ENCODE results near the gene FBLN7. TPM values are rescaled to one million over a fixed set of nuclear protein-coding genes. Genes with fewer than 3 reads are reported as not detected.
A peak's percentile ranks its signal among the peaks of the same experiment; 100 is the strongest.

Gene FBLN7
- total and polyA plus RNA-seq, 2 of the 8 experiments (the other 6 are each of a cell fraction or from before 2014, with no cell fraction given), result 0.30 to 0.77 TPM

GRCh38 chr2:112230371-112230770 lies 92.2 kb downstream of the FBLN7 start:
- POLR2A ChIA-PET (ENCODE audit: partially characterized antibody), result no interaction called here
- H3K14ac ChIP-seq (ENCODE audit: insufficient read length), result no peak overlapping the region
- DNase-seq (ENCODE audit: low read depth in 1 of 2, low spot score in 2 of 2), result no peak
- no peak overlapping the region for H2BK20ac ChIP-seq (ENCODE audit: low read length)
- no peaks in the 10 kb centered on the region for H3K79me2 ChIP-seq (ENCODE audit: control insufficient read depth in 1 of 2, insufficient read depth in 2 of 2, low read length in 2 of 2)
- H3K23ac ChIP-seq (ENCODE audit: insufficient read length), result no peak overlapping the region
- no peaks in the 10 kb centered on the region for H3K27me3 ChIP-seq (replicated peaks in 1 of 4; ENCODE audit: control insufficient read depth in 3 of 4, extremely low read depth in 1 of 4, insufficient read depth in 3 of 4, low read length in 3 of 4)
- no peak overlapping the region for H3K27ac ChIP-seq (ENCODE audit: low read depth, low read length)
- TF ChIP-seq MAX (IDR thresholded peaks at IDR 0.05) (no peak), MAFK (IDR thresholded peaks at IDR 0.05; ENCODE audit: low read depth, low read length) (peak; percentile 10; the same call in 1 of the 2 replicates)
- H3K36me3 ChIP-seq (ENCODE audit: control insufficient read depth in 2 of 4, insufficient read depth in 4 of 4, low read length in 3 of 4), result peaks cover 0 to 4% (median 0%) of the 10 kb centered on the region in 4 experiments; a peak in 1 of 8 replicates
- H4K5ac ChIP-seq (ENCODE audit: insufficient read length, low read depth, low read length), result no peak overlapping the region
- H3K56ac ChIP-seq (replicated peaks; ENCODE audit: insufficient read length, low read depth, low read length), result no peak overlapping the region
- H4K8ac ChIP-seq (ENCODE audit: extremely low read depth, insufficient read depth, low read length), result no peak overlapping the region
- no peak overlapping the region for H3K4me2 ChIP-seq (ENCODE audit: insufficient read depth in 1 of 2, low read depth in 2 of 2, low read length in 2 of 2)
- no peak overlapping the region for H2AK5ac ChIP-seq (ENCODE audit: low read depth, low read length)
- no peak overlapping the region for H3K9ac ChIP-seq (replicated peaks in 1 of 4; ENCODE audit: extremely low read depth in 1 of 4, low read depth in 3 of 4, low read length in 3 of 4)
- no peaks in the 10 kb centered on the region for H3K4me1 ChIP-seq (replicated peaks in 1 of 4; ENCODE audit: control insufficient read depth in 3 of 4, insufficient read depth in 4 of 4, low read length in 3 of 4)
- H2BK120ac ChIP-seq (replicated peaks; ENCODE audit: low read depth, low read length), result no peak overlapping the region
- no peak overlapping the region for H3K4me3 ChIP-seq (ENCODE audit: extremely low read depth in 1 of 4, insufficient read depth in 2 of 4, low read depth in 3 of 4, low read length in 4 of 4)
- H4K91ac ChIP-seq (replicated peaks; ENCODE audit: insufficient read length, low read length), result no peak overlapping the region
- FAIRE-seq, result no peak
- no peak overlapping the region for H2AFZ ChIP-seq (ENCODE audit: low read length)
- WGBS, 2 experiments (ENCODE audit: extremely low coverage in 1 of 2, insufficient coverage in 1 of 2, insufficient read length in 1 of 2, insufficient replicate concordance in 2 of 2, low coverage in 1 of 2, low lambda C conversion rate in 2 of 2, missing lambda C conversion rate in 1 of 2), result 86% methylated on average over 3 of the region's 3 CpGs; no CpG with 5 or more reads in 1 of the 2 experiments
- H3K23me2 ChIP-seq (ENCODE audit: low read depth, low read length), result no peaks in the 10 kb centered on the region
- CTCF ChIA-PET (ENCODE audit: partially characterized antibody), result no interaction called here
- H3K9me3 ChIP-seq (ENCODE audit: insufficient read depth in 2 of 2, low read depth in 1 of 2, low read length in 1 of 2), result no peaks in the 10 kb centered on the region
- no peaks in the 10 kb centered on the region for H3K79me1 ChIP-seq (ENCODE audit: low read depth, low read length)
- H2BK5ac ChIP-seq (ENCODE audit: low read depth, low read length), result no peak overlapping the region
- no peak overlapping the region for H3K4ac ChIP-seq (replicated peaks; ENCODE audit: insufficient read length, low read depth, low read length)
- H2BK15ac ChIP-seq (ENCODE audit: low read length), result no peak overlapping the region
- H4K20me1 ChIP-seq (replicated peaks in 1 of 2; ENCODE audit: control insufficient read depth in 1 of 2, insufficient read depth in 2 of 2, low read length in 2 of 2), result no peaks in the 10 kb centered on the region
- H2BK12ac ChIP-seq (ENCODE audit: low read depth, low read length), result no peak overlapping the region
- H3K18ac ChIP-seq (ENCODE audit: extremely low read depth, low read length), result no peak overlapping the region

Other genes starting within 250 kb of the FBLN7 start
- gene MERTK, start 239.8 kb upstream of the FBLN7 start, total RNA-seq (2021; fragmentation: NEBNext Ultra II Directional; extraction: Animal tissue kit (Norgen Biotek cat#: 25700)), result 6.1 and 7.0 TPM in 2 replicates
- gene MERTK, start 239.8 kb upstream of the FBLN7 start, polyA plus RNA-seq (2011; rRNA removed), result 5.8 and 6.5 TPM in 2 replicates
- 7.2 and 9.6 TPM in 2 replicates for gene TMEM87B, start 83.1 kb upstream of the FBLN7 start, total RNA-seq (2021; fragmentation: NEBNext Ultra II Directional; extraction: Animal tissue kit (Norgen Biotek cat#: 25700))
- gene TMEM87B, start 83.1 kb upstream of the FBLN7 start, polyA plus RNA-seq (2011; rRNA removed), result 3.0 and 9.0 TPM in 2 replicates
- 7.1 and 8.8 TPM in 2 replicates for gene ZC3H8, start 116.7 kb downstream of the FBLN7 start, total RNA-seq (2021; fragmentation: NEBNext Ultra II Directional; extraction: Animal tissue kit (Norgen Biotek cat#: 25700))
- gene ZC3H8, start 116.7 kb downstream of the FBLN7 start, polyA plus RNA-seq (2011; rRNA removed), result 0.66 and 1.9 TPM in 2 replicates
- 6.9 and 7.3 TPM in 2 replicates for gene ZC3H6, start 137.2 kb downstream of the FBLN7 start, total RNA-seq (2021; fragmentation: NEBNext Ultra II Directional; extraction: Animal tissue kit (Norgen Biotek cat#: 25700))
- 1.4 and 1.5 TPM in 2 replicates for gene ZC3H6, start 137.2 kb downstream of the FBLN7 start, polyA plus RNA-seq (2011; rRNA removed)

Data from H1 (cell line).